DOHH2 (cell line): ENCODE data around the gene EMSY.
"Not testable (repeated sequence)": the region's sequence is repeated elsewhere in the genome, so short reads cannot be mapped to it uniquely, and the experiment has no call there.

Experiments
- H3F3A ChIP-seq: fragments of 200-600 bp; sonication (generic), shearing (Covaris generic); 2 replicates; pipeline ENCODE4 v1.6.0; 2016; ENCODE audit warnings: antibody characterized with exemption, mild to moderate bottlenecking; ENCODE audit not compliant: control insufficient read depth, insufficient read depth
- H3K27ac ChIP-seq: fragments of 200-600 bp; sonication (generic); 2 replicates; pipeline ENCODE4 v1.5.1; 2014; ENCODE audit warnings: low read depth, mild to moderate bottlenecking, low read length, moderate library complexity
- H3K27me3 ChIP-seq: fragments of 200-600 bp; sonication (generic); 2 replicates; pipeline ENCODE4 v1.6.1; 2014; ENCODE audit warnings: mild to moderate bottlenecking, low read length, mixed read lengths; ENCODE audit not compliant: control insufficient read depth
- H3K36me3 ChIP-seq: fragments of 200-600 bp; sonication (generic); 2 replicates; pipeline ENCODE4 v1.6.1; 2014; ENCODE audit warnings: mild to moderate bottlenecking, low read length, moderate library complexity, mixed read lengths; ENCODE audit not compliant: control insufficient read depth
- H3K4me1 ChIP-seq: fragments of 200-600 bp; sonication (generic); 2 replicates; pipeline ENCODE4 v1.6.1; 2014; ENCODE audit warnings: mild to moderate bottlenecking, low read length, mixed read lengths; ENCODE audit not compliant: control insufficient read depth
- H3K4me2 ChIP-seq: fragments of 200-600 bp; sonication (generic); 2 replicates; pipeline ENCODE4 v1.6.0; 2014; ENCODE audit warnings: mild to moderate bottlenecking, low read length, moderate library complexity
- H3K4me3 ChIP-seq: fragments of 200-600 bp; sonication (generic); 2 replicates; pipeline ENCODE4 v1.5.1; 2014; ENCODE audit warnings: mild to moderate bottlenecking, low read length, mixed read lengths
- H3K79me2 ChIP-seq: fragments of 200-600 bp; sonication (generic); 2 replicates; pipeline ENCODE4 v1.6.1; 2014; ENCODE audit warnings: mild to moderate bottlenecking, low read length, mixed read lengths; ENCODE audit not compliant: control insufficient read depth
- H3K9me2 ChIP-seq: fragments of 200-600 bp; sonication (generic); replicated peaks from 2 replicates; pipeline ENCODE4 v1.6.1; 2014; ENCODE audit warnings: mild to moderate bottlenecking, low read length, mixed read lengths; ENCODE audit not compliant: control insufficient read depth
- H3K9me3 ChIP-seq: fragments of 200-600 bp; sonication (generic); 2 replicates; pipeline ENCODE4 v1.6.1; 2014; ENCODE audit warnings: antibody characterized with exemption, low read length, mixed read lengths; ENCODE audit not compliant: control insufficient read depth, insufficient read depth
- H4K20me1 ChIP-seq: fragments of 200-600 bp; sonication (generic); 2 replicates; pipeline ENCODE4 v1.6.0; 2014; ENCODE audit warnings: low read depth, mild to moderate bottlenecking, antibody characterized with exemption, low read length, moderate library complexity; ENCODE audit not compliant: control insufficient read depth, insufficient read depth
- CTCF ChIP-seq: fragments of 200-600 bp; sonication (generic); IDR thresholded peaks from one replicate; pipeline ENCODE4 v1.5.1; 2014; ENCODE audit warnings: antibody characterized with exemption, mild to moderate bottlenecking, low read depth, low read length; ENCODE audit not compliant: poor library complexity, severe bottlenecking
- EZH2phosphoT487 ChIP-seq: fragments of 200-600 bp; sonication (generic); IDR thresholded peaks from 2 replicates; pipeline ENCODE4 v1.6.1; 2017; ENCODE audit warnings: borderline replicate concordance, mild to moderate bottlenecking, antibody characterized with exemption, low read length, moderate library complexity, mixed read lengths

EMSY gene

GRCh38 chr11:76568621-76569020 is 123.8 kb downstream of the EMSY start:
- H3K9me3 ChIP-seq, result no peaks in the 10 kb centered on the region
- H3F3A ChIP-seq, result no peaks in the 10 kb centered on the region
- no peaks in the 10 kb centered on the region for H3K9me2 ChIP-seq
- no peak overlapping the region for H3K4me3 ChIP-seq
- H3K4me2 ChIP-seq, result no peak overlapping the region
- H3K4me1 ChIP-seq, result no peaks in the 10 kb centered on the region
- no peak overlapping the region for H3K27ac ChIP-seq
- no peaks in the 10 kb centered on the region for H3K36me3 ChIP-seq
- TF ChIP-seq CTCF (no peak), EZH2phosphoT487 (no peak)
- H4K20me1 ChIP-seq, result no peaks in the 10 kb centered on the region
- H3K79me2 ChIP-seq, result no peaks in the 10 kb centered on the region
- H3K27me3 ChIP-seq, result peaks cover 10% of the 10 kb centered on the region

GRCh38 chr11:76572181-76572875 is 127.5 kb downstream of the EMSY start:
- not testable (repeated sequence) for H3K9me3 ChIP-seq, H3K79me2 ChIP-seq, H3F3A ChIP-seq, H3K4me2 ChIP-seq, H3K36me3 ChIP-seq, H3K27ac ChIP-seq, H3K4me3 ChIP-seq, H3K9me2 ChIP-seq, H4K20me1 ChIP-seq, H3K4me1 ChIP-seq
- peaks cover 20% of the 10 kb centered on the region for H3K27me3 ChIP-seq

GRCh38 chr11:76574406-76574805 is 129.6 kb downstream of the EMSY start:
- Histone ChIP-seq H3K79me2 (no peaks in the 10 kb centered on the region), H3K27me3 (peaks cover 16% of the 10 kb centered on the region), H3K9me3 (no peaks in the 10 kb centered on the region), H3K9me2 (no peaks in the 10 kb centered on the region), H3K36me3 (no peaks in the 10 kb centered on the region), H3K27ac (no peak overlapping the region), H3K4me1 (no peaks in the 10 kb centered on the region; the same call in 1 of the 2 replicates), H4K20me1 (no peaks in the 10 kb centered on the region), H3K4me2 (no peak overlapping the region), H3K4me3 (no peak overlapping the region), H3F3A (no peaks in the 10 kb centered on the region)
- TF ChIP-seq EZH2phosphoT487, result no peak
- TF ChIP-seq CTCF, result no peak

GRCh38 chr11:76574879-76575278 is 130.1 kb downstream of the EMSY start:
- no peaks in the 10 kb centered on the region for H3K9me3 ChIP-seq
- no peaks in the 10 kb centered on the region for H3K9me2 ChIP-seq
- no peaks in the 10 kb centered on the region for H3F3A ChIP-seq
- H3K79me2 ChIP-seq, result no peaks in the 10 kb centered on the region
- no peak overlapping the region for H3K4me3 ChIP-seq
- H3K36me3 ChIP-seq, result no peaks in the 10 kb centered on the region
- H3K27me3 ChIP-seq, result peaks cover 18% of the 10 kb centered on the region
- no peak overlapping the region for H3K27ac ChIP-seq
- no peak for TF ChIP-seq EZH2phosphoT487
- no peak for TF ChIP-seq CTCF
- H3K4me1 ChIP-seq, result no peaks in the 10 kb centered on the region; the same call in 1 of the 2 replicates
- no peak overlapping the region for H3K4me2 ChIP-seq
- H4K20me1 ChIP-seq, result no peaks in the 10 kb centered on the region
